ENCODE measurements around the gene OCIAD2.

GRCh38 chr4:48899950-48900349 is 6.6 kb downstream of the OCIAD2 start:
- no peak for TF ChIP-seq ZNF776 (tag by site-specific recombination; IDR thresholded peaks at IDR 0.05; ENCODE audit: borderline replicate concordance)
- no peak for TF ChIP-seq CTCF (tag by site-specific recombination; IDR thresholded peaks at IDR 0.05)
- no peak for TF ChIP-seq REST (tag by site-specific recombination; IDR thresholded peaks at IDR 0.05)
- no peak for TF ChIP-seq TCF7L2 (IDR thresholded peaks at IDR 0.05; ENCODE audit: borderline replicate concordance, low read depth, low read length)
- no peak for TF ChIP-seq ZNF747 (tag by site-specific recombination; IDR thresholded peaks at IDR 0.05)
- TF ChIP-seq ZNF768 (tag by site-specific recombination; IDR thresholded peaks at IDR 0.05) = no peak
- no peak for TF ChIP-seq ZNF510 (tag by site-specific recombination; IDR thresholded peaks at IDR 0.05; ENCODE audit: insufficient replicate concordance)
- TF ChIP-seq ZNF148 (tag by site-specific recombination; IDR thresholded peaks at IDR 0.05; ENCODE audit: borderline replicate concordance) = no peak
- no peak for TF ChIP-seq ZNF670 (tag by site-specific recombination; IDR thresholded peaks at IDR 0.05; ENCODE audit: low read depth)
- no peak for TF ChIP-seq PRDM1 (tag by site-specific recombination; IDR thresholded peaks at IDR 0.05)
- TF ChIP-seq YY1 (tag by site-specific recombination; IDR thresholded peaks at IDR 0.05) = no peak
- no peak for TF ChIP-seq ZFP37 (tag by site-specific recombination; IDR thresholded peaks at IDR 0.05)
- no peak for TF ChIP-seq ZNF140 (tag by site-specific recombination; IDR thresholded peaks at IDR 0.05)
- TF ChIP-seq ZNF24 (tag by site-specific recombination; IDR thresholded peaks at IDR 0.05) = no peak
